GM18951 (cell line): ENCODE data around the gene FGF1.

ENCODE experiments used
- POLR2A ChIP-seq: IDR thresholded peaks from 4 replicates; pipeline ENCODE4 v1.6.1; 2011; ENCODE audit warnings: mild to moderate bottlenecking; ENCODE audit not compliant: insufficient read length, insufficient read depth; ENCODE audit errors: extremely low read depth
- in situ Hi-C: fragments of 300-500 bp; cut with MboI; formaldehyde crosslinking; loops from one replicate; pipeline ENCODE4 v1.12.0; 2022; ENCODE audit warnings: low sequenced_read_pairs, mixed read lengths, inconsistent platforms; ENCODE audit not compliant: unreplicated experiment

FGF1 gene

GRCh38 chr5:142685418-142686209 is at the start of gene FGF1:
Gene FGF1, minus strand, starts transcription at chr5:142686090. Its CDS starts 71,963 bp downstream, at chr5:142614127.
- no peak for TF ChIP-seq POLR2A
- in situ Hi-C loops: loop anchor here (25.0 kb wide), 1 partner anchor 523 kb away; no protein-coding TSS in a partner anchor

GRCh38 chr5:142727735-142728047 is 41.8 kb upstream of the FGF1 start:
- in situ Hi-C loops: no loop called here
- no peak for TF ChIP-seq POLR2A

GRCh38 chr5:142726188-142726731 is 40.4 kb upstream of the FGF1 start:
- in situ Hi-C loops: no loop called here
- TF ChIP-seq POLR2A: no peak

GRCh38 chr5:142725231-142726187 is 39.6 kb upstream of the FGF1 start:
- no peak for TF ChIP-seq POLR2A
- in situ Hi-C loops: no loop called here

- in situ Hi-C loops: no loop called here
- TF ChIP-seq POLR2A: no peak
Observed at GRCh38 chr5:142724821-142725220, 38.9 kb upstream of the FGF1 start.

GRCh38 chr5:142722896-142723295 is 37.0 kb upstream of the FGF1 start:
- in situ Hi-C loops: no loop called here
- no peak for TF ChIP-seq POLR2A

GRCh38 chr5:142722146-142722545 is 36.3 kb upstream of the FGF1 start:
- no peak for TF ChIP-seq POLR2A

GRCh38 chr5:142720641-142721271 is 34.9 kb upstream of the FGF1 start:
- no peak for TF ChIP-seq POLR2A
- in situ Hi-C loops: no loop called here

More at GRCh38 chr5:142722146-142722545, 36.3 kb upstream of the FGF1 start:
- in situ Hi-C loops: no loop called here

- no peak for TF ChIP-seq POLR2A
- in situ Hi-C loops: no loop called here
Observed at GRCh38 chr5:142719836-142720370, 34.0 kb upstream of the FGF1 start.

GRCh38 chr5:142717582-142718215 is 31.8 kb upstream of the FGF1 start:
- in situ Hi-C loops: no loop called here
- TF ChIP-seq POLR2A: no peak

GRCh38 chr5:142716963-142717362 is 31.1 kb upstream of the FGF1 start:
- no peak for TF ChIP-seq POLR2A

GRCh38 chr5:142715291-142715690 is 29.4 kb upstream of the FGF1 start:
- in situ Hi-C loops: no loop called here
- no peak for TF ChIP-seq POLR2A

More at GRCh38 chr5:142716963-142717362, 31.1 kb upstream of the FGF1 start:
- in situ Hi-C loops: no loop called here

GRCh38 chr5:142713121-142713706 is 27.3 kb upstream of the FGF1 start:
- TF ChIP-seq POLR2A: peak; percentile 27
- in situ Hi-C loops: no loop called here
